HG03045 (cell line): ENCODE results near the gene GALK2.
"Not testable (repeated sequence)": the region's sequence is repeated elsewhere in the genome, so short reads cannot be mapped to it uniquely, and the experiment has no call there.

Experiments used
- ATAC-seq: cut with Tn5 transposase; IDR thresholded peaks from one replicate; pipeline ENCODE4 v1.9.1; 2021; ENCODE audit warnings: mild to moderate bottlenecking, moderate library complexity; ENCODE audit not compliant: unreplicated experiment

The GALK2 gene

GRCh38 chr15:49328941-49329340 lies 158.9 kb downstream of the GALK2 start:
- no peak for ATAC-seq

- ATAC-seq, result no peak
Observed at GRCh38 chr15:49330166-49330565, 160.1 kb downstream of the GALK2 start.

GRCh38 chr15:49331442-49331841 lies 161.4 kb downstream of the GALK2 start:
- ATAC-seq, result no peak

GRCh38 chr15:49331951-49332350 lies 161.9 kb downstream of the GALK2 start:
- ATAC-seq, result no peak

- ATAC-seq, result no peak
Observed at GRCh38 chr15:49339656-49340055, 169.6 kb downstream of the GALK2 start.

- no peak for ATAC-seq
Observed at GRCh38 chr15:49343546-49343945, 173.5 kb downstream of the GALK2 start.

GRCh38 chr15:49354439-49354838 lies 184.4 kb downstream of the GALK2 start:
- ATAC-seq, result not testable (repeated sequence)

- no peak for ATAC-seq
Observed at GRCh38 chr15:49361370-49361769, 191.3 kb downstream of the GALK2 start.

- ATAC-seq, result no peak
Observed at GRCh38 chr15:49366496-49366895, 196.4 kb downstream of the GALK2 start.

GRCh38 chr15:49370782-49371181 lies 200.7 kb downstream of the GALK2 start:
- no peak for ATAC-seq

- ATAC-seq, result no peak
Observed at GRCh38 chr15:49372366-49372765, 202.3 kb downstream of the GALK2 start.

GRCh38 chr15:49379996-49380395 lies 209.9 kb downstream of the GALK2 start:
- no peak for ATAC-seq

GRCh38 chr15:49380912-49381311 lies 210.9 kb downstream of the GALK2 start:
- no peak for ATAC-seq
